Suprapubic skin (tissue), 2 donors: ENCODE results near the gene ALG14.
"Not testable (repeated sequence)": the region's sequence is repeated elsewhere in the genome, so short reads cannot be mapped to it uniquely, and the experiment has no call there.

ENCODE experiments used
- EP300 ChIP-seq: sonication (generic); formaldehyde crosslinking; IDR thresholded peaks from one replicate; pipeline ENCODE4 v1.6.1; 2017; ENCODE audit warnings: antibody characterized with exemption
- POLR2A ChIP-seq, 2 donors: fragments of 450-650 bp; IDR thresholded peaks; one replicate each; pipeline ENCODE4 v1.6.1; 2017; ENCODE audit warnings: antibody characterized with exemption in 2 of 2, mild to moderate bottlenecking in 2 of 2, moderate library complexity in 2 of 2

DNA sequence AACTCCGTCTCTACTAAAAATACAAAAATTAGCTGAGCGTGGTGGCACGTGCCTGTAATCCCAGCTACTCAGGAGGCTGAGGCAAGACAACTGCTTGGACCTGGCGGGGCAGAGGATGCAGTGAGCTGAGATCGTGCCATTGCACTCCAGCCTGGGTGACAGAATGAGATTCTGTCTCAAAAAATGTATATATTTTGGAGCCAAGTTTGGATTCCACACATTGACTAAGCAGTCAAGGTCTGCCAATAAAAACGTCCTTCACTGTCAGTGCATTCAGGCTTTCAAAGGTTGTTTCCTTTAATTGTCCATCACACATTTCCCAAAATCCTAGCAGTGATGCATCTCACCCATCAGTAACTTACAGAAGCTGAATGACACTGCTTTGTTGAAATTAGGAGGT is 77.2 kb downstream of the ALG14 start:
- TF ChIP-seq POLR2A (IDR thresholded peaks at IDR 0.05); EP300: not testable (repeated sequence)
